C4-2B (cell line): ENCODE measurements around the gene CTR9.

Source experiments
- H3K27ac ChIP-seq: fragments of 450-650 bp; 2 replicates; pipeline ENCODE4 v1.5.1; 2017
- CTCF ChIP-seq: fragments of 450-650 bp; conservative IDR thresholded peaks from 2 replicates; pipeline ENCODE4 v1.5.1; 2017; ENCODE audit warnings: mild to moderate bottlenecking
- ZFX ChIP-seq: fragments of 450-650 bp; IDR thresholded peaks from 2 replicates; pipeline ENCODE4 v1.6.1; 2017

The CTR9 gene

DNA sequence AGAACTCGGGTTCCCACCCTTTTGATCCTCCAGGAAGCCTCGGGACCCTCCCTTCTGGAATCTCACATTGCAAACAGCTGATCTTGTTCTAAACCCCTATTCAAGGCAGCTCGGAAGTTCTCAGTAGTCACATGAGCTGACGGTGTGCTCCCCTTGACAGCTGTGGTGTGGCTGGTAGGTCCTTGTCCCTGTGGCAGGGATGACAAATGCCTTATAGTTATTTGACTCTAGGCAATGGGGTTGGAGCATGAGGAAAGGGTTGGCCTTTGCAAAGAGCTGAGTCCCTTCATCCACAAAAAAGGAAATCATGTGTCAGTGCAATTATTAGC, 34.1 kb downstream of the CTR9 start:
- no peak overlapping the region for H3K27ac ChIP-seq
- TF ChIP-seq ZFX (no peak), CTCF (no peak)

- TF ChIP-seq CTCF (no peak), ZFX (no peak)
- H3K27ac ChIP-seq, result no peak overlapping the region
These were observed 35.4 kb downstream of the CTR9 start for GRCh38 chr11:10786451-10786850.

DNA sequence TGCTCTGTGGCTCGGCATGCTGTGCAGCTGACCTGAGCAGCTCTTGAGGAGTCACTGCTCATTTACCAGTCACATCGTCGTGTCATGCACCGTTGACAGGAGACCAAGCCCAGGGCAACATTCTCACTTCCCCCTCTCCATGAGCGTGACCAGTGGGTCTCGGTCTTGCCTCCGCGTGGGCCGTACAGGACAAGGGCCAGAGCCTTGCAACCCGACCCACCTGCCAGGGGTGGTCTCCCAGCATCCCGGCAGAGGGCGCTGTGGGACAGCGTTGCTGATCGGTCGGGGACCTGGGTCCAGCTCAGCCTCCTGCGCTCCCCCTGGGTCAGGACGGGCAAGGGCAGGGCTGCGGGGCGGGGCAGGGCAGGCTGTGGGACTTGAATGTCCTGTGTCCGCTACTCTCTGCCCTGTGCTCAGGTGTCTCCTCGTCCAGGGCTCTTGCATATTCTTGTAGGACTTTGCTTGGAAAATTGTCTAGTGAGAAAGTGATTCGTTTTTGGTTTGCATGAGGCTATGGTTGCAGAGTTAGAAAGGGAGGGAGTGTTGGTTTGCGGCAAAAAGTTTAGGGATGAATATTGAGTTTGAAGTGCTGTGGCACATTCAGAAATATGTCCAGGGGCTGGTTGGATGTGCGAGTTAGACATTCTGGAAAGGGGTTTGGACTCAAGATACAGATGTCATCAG, 41.5 kb downstream of the CTR9 start:
- TF ChIP-seq CTCF, result peak; percentile 98
- no peak for TF ChIP-seq ZFX
- no peak overlapping the region for H3K27ac ChIP-seq

DNA sequence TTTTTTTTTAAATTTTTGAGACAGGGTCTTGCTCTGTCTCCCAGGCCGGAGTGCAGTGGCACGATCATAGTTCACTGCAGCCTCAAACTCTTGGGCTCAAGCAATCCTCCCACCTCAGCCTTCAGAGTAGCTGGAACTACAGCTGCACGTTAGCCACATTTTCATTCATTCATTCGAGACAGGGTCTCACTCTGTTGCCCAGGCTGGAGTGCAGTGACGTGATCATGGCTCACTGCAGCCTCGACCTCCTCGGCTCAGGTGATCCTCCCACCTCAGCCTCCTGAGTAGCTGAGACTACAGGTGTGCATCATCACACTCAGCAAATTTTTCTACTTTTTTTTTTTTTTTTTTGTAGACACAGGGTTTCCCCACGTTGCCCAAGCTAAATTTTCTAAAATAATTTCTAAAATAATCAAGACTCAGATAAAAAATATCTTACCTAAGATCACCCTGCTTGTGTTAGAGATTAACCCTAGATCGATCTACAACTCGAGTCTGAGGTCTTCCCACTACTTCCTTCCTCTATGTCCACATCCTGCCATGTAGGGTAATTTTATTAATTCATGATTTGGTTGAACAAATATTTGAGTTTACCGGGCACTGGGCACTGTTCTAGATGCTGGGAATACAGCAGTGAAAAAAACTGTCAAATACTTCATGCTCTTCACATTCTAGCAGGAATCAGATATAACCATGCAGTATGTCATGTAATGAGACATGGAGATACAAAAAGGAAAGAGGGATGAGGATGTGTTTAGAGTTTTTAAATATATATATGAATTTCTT, 42.6 kb downstream of the CTR9 start:
- no peak for TF ChIP-seq CTCF
- no peak for TF ChIP-seq ZFX

GRCh38 chr11:10796191-10796590, 45.1 kb downstream of the CTR9 start:
- TF ChIP-seq ZFX, result no peak
- TF ChIP-seq CTCF, result no peak
- no peak overlapping the region for H3K27ac ChIP-seq

More for the DNA sequence above, 42.6 kb downstream of the CTR9 start:
- no peak overlapping the region for H3K27ac ChIP-seq

DNA sequence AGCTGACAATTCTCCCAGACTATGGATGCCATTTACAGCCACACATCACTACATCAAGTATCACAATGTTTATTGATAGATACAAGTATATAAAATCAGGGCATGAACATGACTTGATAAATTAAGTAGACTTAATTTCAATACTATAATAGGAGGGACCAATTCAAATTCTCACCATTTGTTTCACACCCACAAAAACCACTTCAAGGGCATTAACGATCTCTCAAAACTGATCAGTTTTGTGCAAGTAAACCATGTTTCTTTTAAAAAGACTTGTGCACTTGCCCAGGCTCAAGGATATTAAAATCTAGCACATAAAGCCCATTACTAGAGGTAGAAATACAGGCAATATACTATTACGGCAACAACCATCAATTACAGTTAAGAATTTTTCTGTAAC, 46.0 kb downstream of the CTR9 start:
- no peak overlapping the region for H3K27ac ChIP-seq
- no peak for TF ChIP-seq ZFX
- TF ChIP-seq CTCF, result no peak

DNA sequence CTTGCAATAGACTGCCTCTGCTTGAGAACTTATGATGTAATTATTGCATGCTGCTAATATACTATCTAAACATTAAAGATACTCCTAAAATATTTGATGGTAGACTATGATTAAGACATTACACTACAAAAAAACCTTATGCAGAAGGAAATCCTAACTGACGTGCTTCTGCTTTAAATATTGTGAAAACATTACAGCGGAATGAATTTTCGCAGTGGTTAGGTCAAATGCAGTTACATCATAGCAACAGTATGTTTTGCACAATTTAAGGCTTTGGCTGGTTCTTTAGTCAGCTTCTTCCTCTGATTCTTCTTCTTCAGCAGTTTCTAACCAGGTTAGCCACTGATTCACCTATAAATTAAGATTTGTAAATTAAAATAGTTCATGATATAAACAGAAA, 46.5 kb downstream of the CTR9 start:
- TF ChIP-seq CTCF (no peak), ZFX (no peak)
- no peak overlapping the region for H3K27ac ChIP-seq
